Subcutaneous adipose tissue (tissue), 4 donors: Measurements from ENCODE around the gene FNDC3A. TPM values are rescaled to one million over a fixed set of nuclear protein-coding genes. Genes with fewer than 3 reads are reported as not detected.

ENCODE experiments used
- CTCF ChIP-seq: fragments of 450-650 bp; IDR thresholded peaks from one replicate; pipeline ENCODE4 v1.5.1; 2016; ENCODE audit warnings: low read depth, mild to moderate bottlenecking, control low read depth, antibody characterized with exemption, moderate library complexity
- total RNA-seq, 4 donors: library from RNA; depleted of rRNA; stranded (reverse); fragments of >200 nt; gene quantifications; one replicate each; pipeline ENCODE4 v1.1.0, GENCODE V29; 2016

The FNDC3A gene
- total RNA-seq, result 10 to 100 TPM; 30.1 to 61.2 (median 47.2) TPM

- no peak for TF ChIP-seq CTCF
These were observed at the start of gene FNDC3A for GRCh38 chr13:48975856-48976575. Gene FNDC3A, plus strand, starts transcription at chr13:48975912. Its CDS starts 30,279 bp downstream, at chr13:49006191.

- TF ChIP-seq CTCF, result no peak
These were observed 46.8 kb upstream of the FNDC3A start for GRCh38 chr13:48928757-48929430.

DNA sequence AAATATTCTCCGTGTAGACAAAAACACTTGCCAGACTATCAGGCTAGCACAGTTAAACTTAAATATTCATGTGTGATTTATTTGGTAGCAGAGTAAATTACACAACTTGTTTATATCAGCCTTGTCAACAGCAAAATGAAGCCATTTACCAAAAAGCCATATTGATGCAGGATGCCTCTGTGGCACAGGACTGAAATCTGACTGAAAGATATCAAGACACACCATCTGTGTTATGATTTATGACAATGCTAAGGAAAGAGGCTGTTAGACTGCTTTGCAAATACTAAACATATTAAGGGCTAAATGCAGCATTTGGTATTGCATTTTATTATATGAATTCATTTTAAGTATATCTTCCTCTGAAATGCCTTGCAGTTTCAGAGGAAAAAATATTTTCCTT, 44.8 kb upstream of the FNDC3A start:
- no peak for TF ChIP-seq CTCF

GRCh38 chr13:48938308-48938943, 37.3 kb upstream of the FNDC3A start:
- TF ChIP-seq CTCF, result no peak

GRCh38 chr13:48939728-48940127, 36.0 kb upstream of the FNDC3A start:
- TF ChIP-seq CTCF, result no peak

DNA sequence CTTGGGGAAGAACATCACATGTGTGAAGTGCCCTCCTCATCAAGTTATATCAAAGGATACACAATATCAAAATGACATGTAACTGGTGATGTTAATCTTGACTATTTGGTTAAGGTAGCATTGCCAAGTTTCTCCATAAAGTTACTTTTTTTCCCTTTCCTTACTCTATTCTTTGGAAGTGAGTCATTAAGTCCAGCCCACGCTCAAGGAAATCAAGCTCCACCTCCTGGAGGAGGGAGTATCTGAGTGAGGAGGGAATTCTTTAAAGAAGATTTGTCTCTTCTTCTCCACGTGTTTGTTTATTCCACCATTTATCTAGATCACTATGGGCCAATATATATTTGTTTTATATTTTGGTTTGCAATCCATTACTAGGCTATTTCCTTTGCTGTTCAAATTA, 33.6 kb upstream of the FNDC3A start:
- TF ChIP-seq CTCF, result no peak

DNA sequence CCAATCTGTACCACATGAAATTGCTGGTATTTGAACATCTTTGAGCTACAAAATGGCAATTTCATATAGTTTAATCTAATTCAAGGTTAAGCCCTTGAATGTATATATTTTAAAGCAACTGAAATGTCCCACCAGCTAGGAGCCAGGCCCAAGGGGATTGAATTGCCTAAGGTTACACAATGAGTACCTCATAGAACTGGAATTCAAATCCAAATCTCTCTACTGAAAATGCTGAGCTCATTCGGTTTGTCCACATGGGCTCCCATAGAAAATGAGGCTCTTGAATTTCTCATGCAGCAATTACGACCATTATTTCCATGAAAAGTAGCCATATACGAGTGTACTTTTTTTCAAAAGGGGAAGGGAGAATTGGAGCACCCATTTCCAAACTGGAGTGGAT, 31.5 kb upstream of the FNDC3A start:
- TF ChIP-seq CTCF, result no peak
